HCT116 (cell line): ENCODE measurements around the gene OR5H2. TPM values are rescaled to one million over a fixed set of nuclear protein-coding genes. Genes with fewer than 3 reads are reported as not detected.

Experiments used
- ATAC-seq: fragments of 200-7000 bp; cut with Tn5 transposase; 2 replicates; pipeline ENCODE4 v1.9.1; 2020; ENCODE audit warnings: mild to moderate bottlenecking, moderate library complexity
- BruUV-seq: library from RNA; stranded (reverse); fragments of 400-500 nt; replicated peaks from 2 replicates; lab custom pipeline; 2021; lab: Mats Ljungman, UMichigan
- CTCF ChIA-PET: fragments of 300-600 bp; sonication (Branson Sonifier 250); formaldehyde crosslinking; loops from one replicate; lab custom pipeline; 2021; ENCODE audit warnings: antibody characterized with exemption; lab: Charles Lee
- POLR2A ChIA-PET: fragments of 300-600, 350-600 bp; sonication (Branson Sonifier 250); formaldehyde crosslinking; loops from one replicate; lab custom pipeline; 2021; ENCODE audit warnings: antibody characterized with exemption; lab: Charles Lee
- RAD21 ChIA-PET, 2 experiments: fragments of 300-600 bp; sonication (Branson Sonifier 250); formaldehyde crosslinking; loops; one replicate each; lab custom pipeline; 2023; ENCODE audit warnings: low total read pairs in 2 of 2; ENCODE audit not compliant: uncharacterized antibody in 2 of 2, unreplicated experiment in 2 of 2, low non-redundant PET in 1 of 2; lab: Charles Lee
- DNase-seq: peaks from one replicate; pipeline ENCODE4 v3.0.0-alpha.2; 2010; ENCODE audit warnings: low read depth, low spot score
- H2AFZ ChIP-seq: fragments of 200-600 bp; shearing (Covaris generic), sonication (generic); 2 replicates; pipeline ENCODE4 v1.6.1; 2017; ENCODE audit warnings: low read depth, mixed run types, mixed read lengths, antibody characterized with exemption, low read length; ENCODE audit not compliant: poor library complexity, severe bottlenecking
- H3K27ac ChIP-seq: 2 replicates; pipeline ENCODE4 v1.5.1; 2012; ENCODE audit warnings: low read depth, low read length
- H3K27me3 ChIP-seq: fragments of 200-600 bp; sonication (generic); 2 replicates; pipeline ENCODE4 v1.6.1; 2016; ENCODE audit warnings: mixed run types, low read length, mixed read lengths; ENCODE audit not compliant: insufficient read depth
- H3K36me3 ChIP-seq, 2 experiments: fragments of 200-500 bp in 1 of 2; fragments of 200-600 bp in 1 of 2; sonication (Bioruptor generic) in 1 of 2; sonication (generic) in 1 of 2; 2 replicates each; pipeline versions ENCODE4 v1.5.1 to v1.6.1; 2014 to 2016; ENCODE audit warnings: low read length in 2 of 2, inconsistent platforms in 1 of 2, mixed read lengths in 1 of 2, mixed run types in 1 of 2; ENCODE audit not compliant: insufficient read depth in 2 of 2, control insufficient read depth in 1 of 2
- H3K4me1 ChIP-seq, 2 experiments: fragments of 200-600 bp in 1 of 2; sonication (generic) in 1 of 2; 2 replicates each; pipeline versions ENCODE4 v1.5.1 to v1.6.1; 2012 to 2017; ENCODE audit warnings: low read length in 2 of 2, inconsistent platforms in 1 of 2, mild to moderate bottlenecking in 1 of 2, mixed read lengths in 1 of 2, mixed run types in 1 of 2, moderate library complexity in 1 of 2; ENCODE audit not compliant: insufficient read depth in 2 of 2, control insufficient read depth in 1 of 2
- H3K4me2 ChIP-seq: fragments of 200-600 bp; sonication (generic); 2 replicates; pipeline ENCODE4 v1.6.1; 2017; ENCODE audit warnings: mixed run types, low read length, mixed read lengths
- H3K4me3 ChIP-seq, 2 experiments: fragments of 200-600 bp in 1 of 2; sonication (generic) in 1 of 2; replicated peaks in 1 of 2; 2 replicates each; pipeline ENCODE4 v1.5.1; 2011 to 2016; ENCODE audit warnings: low read length in 2 of 2, control low read depth in 1 of 2, low read depth in 1 of 2, mild to moderate bottlenecking in 1 of 2, mixed read lengths in 1 of 2, mixed run types in 1 of 2
- H3K79me2 ChIP-seq: fragments of 200-600 bp; sonication (generic); 2 replicates; pipeline ENCODE4 v1.6.1; 2017; ENCODE audit warnings: mild to moderate bottlenecking, mixed run types, low read length, moderate library complexity, mixed read lengths; ENCODE audit not compliant: insufficient read depth
- H3K9ac ChIP-seq: fragments of 200-600 bp; sonication (generic); 2 replicates; pipeline ENCODE4 v1.6.1; 2016; ENCODE audit warnings: low read length, mixed read lengths
- H3K9me2 ChIP-seq: fragments of 200-600 bp; sonication (generic), shearing (Covaris generic); 2 replicates; pipeline ENCODE4 v1.6.1; 2017; ENCODE audit warnings: mixed run types, mild to moderate bottlenecking, moderate library complexity; ENCODE audit not compliant: insufficient read depth
- H3K9me3 ChIP-seq, 2 experiments: fragments of 200-500 bp in 1 of 2; fragments of 200-600 bp in 1 of 2; sonication (Bioruptor generic) in 1 of 2; sonication (generic) in 1 of 2; 2 replicates each; pipeline ENCODE4 v1.6.1; 2014 to 2017; ENCODE audit warnings: low read length in 2 of 2, mixed read lengths in 2 of 2, inconsistent platforms in 1 of 2, low read depth in 1 of 2, mild to moderate bottlenecking in 1 of 2, mixed run types in 1 of 2, moderate library complexity in 1 of 2; ENCODE audit not compliant: control insufficient read depth in 1 of 2, insufficient read depth in 1 of 2
- H4K20me1 ChIP-seq: fragments of 200-600 bp; sonication (generic), shearing (Covaris generic); 2 replicates; pipeline ENCODE4 v1.6.1; 2017; ENCODE audit warnings: mixed run types, mild to moderate bottlenecking, moderate library complexity; ENCODE audit not compliant: insufficient read depth
- CEBPB ChIP-seq: IDR thresholded peaks from 2 replicates; pipeline ENCODE4 v1.6.1; 2012; ENCODE audit warnings: low read depth
- EZH2 ChIP-seq: fragments of 200-600 bp; sonication (generic); IDR thresholded peaks from 2 replicates; pipeline ENCODE4 v1.6.1; 2017; ENCODE audit warnings: antibody characterized with exemption, mixed run types
- EZH2phosphoT487 ChIP-seq: fragments of 200-600 bp; IDR thresholded peaks from 2 replicates; pipeline ENCODE4 v1.6.1; 2018; ENCODE audit warnings: antibody characterized with exemption, borderline replicate concordance
- FOSL1 ChIP-seq: IDR thresholded peaks from 2 replicates; pipeline ENCODE4 v1.6.1; 2012; ENCODE audit warnings: low read depth
- POLR2A ChIP-seq: IDR thresholded peaks from 2 replicates; pipeline ENCODE4 v1.7.0; 2011; ENCODE audit warnings: borderline replicate concordance; ENCODE audit not compliant: insufficient read depth, insufficient read length; ENCODE audit errors: extremely low read depth
- SIN3A ChIP-seq: IDR thresholded peaks from 2 replicates; pipeline ENCODE4 v1.6.1; 2012; ENCODE audit warnings: low read depth
- intact Hi-C: fragments of 100-400 bp; cut with micrococcal nuclease; formaldehyde crosslinking; loops from 2 replicates; pipeline ENCODE4 v1.10.0; 2022
- total RNA-seq: library from RNA; stranded (reverse); gene quantifications from one replicate; pipeline ENCODE4 v1.2.1, GENCODE V29; 2021; ENCODE audit not compliant: unreplicated experiment
- TF ChIP-seq, protein P1 (sequence below): IDR thresholded peaks from 2 replicates; pipeline ENCODE4 v1.6.1; 2012
- TF ChIP-seq, protein P2 (sequence below): IDR thresholded peaks from 2 replicates; pipeline ENCODE4 v1.6.1; 2012
- TF ChIP-seq, protein P3 (sequence below), 3 experiments: fragments of 200-600 bp in 1 of 3; sonication (generic) in 1 of 3; IDR thresholded peaks in 2 of 3; conservative IDR thresholded peaks in 1 of 3; 2 replicates each; pipeline ENCODE4 v1.5.1; 2012 to 2017; ENCODE audit warnings: low read depth in 2 of 3, low read length in 2 of 3, antibody characterized with exemption in 1 of 3, borderline replicate concordance in 1 of 3, control low read depth in 1 of 3, mild to moderate bottlenecking in 1 of 3, mixed read lengths in 1 of 3, mixed run types in 1 of 3, moderate library complexity in 1 of 3; ENCODE audit not compliant: insufficient read depth in 1 of 3

Gene OR5H2
- total RNA-seq, 1 experiment from 2014 or later = not detected

DNA sequence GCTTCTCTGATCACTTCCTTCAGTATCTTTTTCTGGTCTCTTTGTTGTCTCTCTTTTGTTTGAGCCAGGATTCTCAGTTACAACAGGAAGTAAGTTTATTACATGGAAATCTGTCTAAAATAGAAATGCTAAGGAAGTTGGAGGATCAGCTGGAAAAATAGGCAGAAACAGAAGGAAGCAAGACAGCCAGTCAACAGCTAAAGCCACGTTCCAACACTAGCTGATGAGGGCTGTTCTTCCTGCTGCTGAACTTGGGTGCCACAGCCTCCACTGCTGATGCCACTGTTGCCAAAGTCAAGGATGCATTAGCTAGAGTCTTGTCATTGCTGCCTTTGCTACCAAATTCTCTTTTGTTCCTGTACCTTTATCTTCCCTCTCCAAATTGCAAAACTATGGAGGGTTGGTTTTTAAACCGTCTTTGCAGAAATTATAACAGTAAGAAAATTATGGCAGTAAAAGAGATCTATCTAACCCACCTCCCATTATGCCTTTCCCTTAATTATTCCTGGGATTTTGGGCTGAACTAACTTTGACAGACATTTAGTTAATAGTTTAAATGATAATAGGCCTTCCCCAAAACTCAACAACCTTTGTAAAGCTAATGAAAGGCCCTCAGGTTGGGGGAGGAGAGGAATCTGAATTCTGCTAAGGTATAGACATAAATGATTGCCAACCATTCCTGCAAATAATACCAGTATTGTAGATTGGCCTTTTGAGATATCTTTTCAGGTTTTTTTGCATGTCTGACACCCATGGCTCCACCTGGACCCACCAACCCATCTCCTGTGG is 44.0 kb downstream of the OR5H2 start:
- Histone ChIP-seq H4K20me1 (no peaks in the 10 kb centered on the region), H3K4me1 (peaks cover 0 to 4% of the 10 kb centered on the region in 2 experiments; a peak in 1 of 4 replicates), H3K9ac (no peak overlapping the region), H3K27ac (no peak overlapping the region), H3K4me2 (no peak overlapping the region), H3K79me2 (no peaks in the 10 kb centered on the region), H2AFZ (no peak overlapping the region), H3K36me3 (no peaks in the 10 kb centered on the region), H3K9me3 (no peaks in the 10 kb centered on the region), H3K4me3 (no peak overlapping the region), H3K9me2 (no peaks in the 10 kb centered on the region), H3K27me3 (no peaks in the 10 kb centered on the region)
- ATAC-seq = no peak
- intact Hi-C loops = loop anchor here (10.0 kb wide), 1 partner anchor 489 kb away; no protein-coding TSS in a partner anchor
- POLR2A ChIA-PET = no interaction called here
- DNase-seq = no peak
- RAD21 ChIA-PET = no interaction called here
- TF ChIP-seq CEBPB (no peak), FOSL1 (no peak), EZH2phosphoT487 (no peak), EZH2 (no peak), SIN3A (no peak), POLR2A (no peak)
- TF ChIP-seq, protein P1, sequence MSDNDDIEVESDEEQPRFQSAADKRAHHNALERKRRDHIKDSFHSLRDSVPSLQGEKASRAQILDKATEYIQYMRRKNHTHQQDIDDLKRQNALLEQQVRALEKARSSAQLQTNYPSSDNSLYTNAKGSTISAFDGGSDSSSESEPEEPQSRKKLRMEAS = no peak
- TF ChIP-seq, protein P2, sequence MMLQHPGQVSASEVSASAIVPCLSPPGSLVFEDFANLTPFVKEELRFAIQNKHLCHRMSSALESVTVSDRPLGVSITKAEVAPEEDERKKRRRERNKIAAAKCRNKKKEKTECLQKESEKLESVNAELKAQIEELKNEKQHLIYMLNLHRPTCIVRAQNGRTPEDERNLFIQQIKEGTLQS = no peak
- TF ChIP-seq, protein P3, sequence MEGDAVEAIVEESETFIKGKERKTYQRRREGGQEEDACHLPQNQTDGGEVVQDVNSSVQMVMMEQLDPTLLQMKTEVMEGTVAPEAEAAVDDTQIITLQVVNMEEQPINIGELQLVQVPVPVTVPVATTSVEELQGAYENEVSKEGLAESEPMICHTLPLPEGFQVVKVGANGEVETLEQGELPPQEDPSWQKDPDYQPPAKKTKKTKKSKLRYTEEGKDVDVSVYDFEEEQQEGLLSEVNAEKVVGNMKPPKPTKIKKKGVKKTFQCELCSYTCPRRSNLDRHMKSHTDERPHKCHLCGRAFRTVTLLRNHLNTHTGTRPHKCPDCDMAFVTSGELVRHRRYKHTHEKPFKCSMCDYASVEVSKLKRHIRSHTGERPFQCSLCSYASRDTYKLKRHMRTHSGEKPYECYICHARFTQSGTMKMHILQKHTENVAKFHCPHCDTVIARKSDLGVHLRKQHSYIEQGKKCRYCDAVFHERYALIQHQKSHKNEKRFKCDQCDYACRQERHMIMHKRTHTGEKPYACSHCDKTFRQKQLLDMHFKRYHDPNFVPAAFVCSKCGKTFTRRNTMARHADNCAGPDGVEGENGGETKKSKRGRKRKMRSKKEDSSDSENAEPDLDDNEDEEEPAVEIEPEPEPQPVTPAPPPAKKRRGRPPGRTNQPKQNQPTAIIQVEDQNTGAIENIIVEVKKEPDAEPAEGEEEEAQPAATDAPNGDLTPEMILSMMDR (IDR thresholded peaks at IDR 0.05 in 2 of 3, conservative IDR thresholded peaks at IDR 0.05 in 1 of 3; ENCODE audit: borderline replicate concordance in 1 of 3, insufficient read depth in 1 of 3, low read depth in 2 of 3, low read length in 2 of 3) = no peak
- CTCF ChIA-PET = no interaction called here
- BruUV-seq = no TSS peak
